NCI-H2227 (cell line): ENCODE measurements around the gene ASZ1.

ENCODE experiments used
- DNase-seq: peaks from one replicate; lab custom pipeline; 2025; ENCODE audit not compliant: unreplicated experiment; lab: John Stamatoyannopoulos, UW

ASZ1 gene

GRCh38 chr7:117347962-117348672 is 79.2 kb downstream of the ASZ1 start:
- no peak for DNase-seq

- no peak for DNase-seq
Observed at GRCh38 chr7:117347480-117347879, 79.8 kb downstream of the ASZ1 start.

GRCh38 chr7:117346161-117346560 is 81.1 kb downstream of the ASZ1 start:
- DNase-seq: no peak

GRCh38 chr7:117338020-117338419 is 89.3 kb downstream of the ASZ1 start:
- no peak for DNase-seq

- no peak for DNase-seq
Observed at GRCh38 chr7:117333168-117333567, 94.1 kb downstream of the ASZ1 start.

- DNase-seq: no peak
Observed at GRCh38 chr7:117332031-117332430, 95.3 kb downstream of the ASZ1 start.

GRCh38 chr7:117325836-117326235 is 101.5 kb downstream of the ASZ1 start:
- DNase-seq: no peak

- no peak for DNase-seq
Observed at GRCh38 chr7:117324960-117325359, 102.3 kb downstream of the ASZ1 start.

- peak; percentile 26 for DNase-seq
Observed at GRCh38 chr7:117323851-117324711, 103.2 kb downstream of the ASZ1 start.

- DNase-seq: peak; percentile 22
Observed at GRCh38 chr7:117323305-117323850, 103.9 kb downstream of the ASZ1 start.

GRCh38 chr7:117322741-117323304 is 104.5 kb downstream of the ASZ1 start, which contains the start of gene WNT2:
TSS of gene WNT2 (minus strand) at chr7:117323058. CDS start at chr7:117322989, 69 bp downstream.
- DNase-seq: no peak

GRCh38 chr7:117320523-117320922 is 106.8 kb downstream of the ASZ1 start:
- DNase-seq: no peak

GRCh38 chr7:117319181-117319580 is 108.1 kb downstream of the ASZ1 start:
- DNase-seq: no peak

GRCh38 chr7:117313582-117313981 is 113.7 kb downstream of the ASZ1 start:
- no peak for DNase-seq
